ENCODE measurements around the gene ANKH.

DNA sequence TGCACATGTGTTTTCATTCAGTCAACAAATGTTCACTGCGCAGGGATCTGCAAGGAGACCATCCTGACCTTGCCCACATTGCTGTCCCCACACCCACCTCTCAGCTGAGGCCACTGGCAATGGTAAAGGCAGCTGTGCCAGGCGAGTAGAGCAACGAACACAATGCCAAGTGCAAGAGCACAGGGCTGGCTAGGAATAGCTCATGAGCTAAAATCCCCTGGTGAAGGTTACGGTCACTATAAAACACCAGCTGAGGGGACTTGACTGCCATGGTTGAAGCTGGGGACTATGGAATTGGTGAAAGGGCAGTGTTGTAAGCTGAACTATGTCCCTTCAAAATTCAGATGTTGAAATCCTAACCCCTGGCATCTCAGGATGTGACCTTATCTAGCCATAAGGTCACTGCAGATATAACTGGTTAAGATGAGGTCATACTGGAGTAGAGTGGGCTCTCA lies 111.0 kb downstream of the ANKH start:
- TF ChIP-seq EZH2 (IDR thresholded peaks at IDR 0.05; ENCODE audit: borderline replicate concordance, control insufficient read depth, low read depth, low read length), result no peak
- no peak for TF ChIP-seq ATF7 (IDR thresholded peaks at IDR 0.05; ENCODE audit: low read depth)
- TF ChIP-seq, protein P1, sequence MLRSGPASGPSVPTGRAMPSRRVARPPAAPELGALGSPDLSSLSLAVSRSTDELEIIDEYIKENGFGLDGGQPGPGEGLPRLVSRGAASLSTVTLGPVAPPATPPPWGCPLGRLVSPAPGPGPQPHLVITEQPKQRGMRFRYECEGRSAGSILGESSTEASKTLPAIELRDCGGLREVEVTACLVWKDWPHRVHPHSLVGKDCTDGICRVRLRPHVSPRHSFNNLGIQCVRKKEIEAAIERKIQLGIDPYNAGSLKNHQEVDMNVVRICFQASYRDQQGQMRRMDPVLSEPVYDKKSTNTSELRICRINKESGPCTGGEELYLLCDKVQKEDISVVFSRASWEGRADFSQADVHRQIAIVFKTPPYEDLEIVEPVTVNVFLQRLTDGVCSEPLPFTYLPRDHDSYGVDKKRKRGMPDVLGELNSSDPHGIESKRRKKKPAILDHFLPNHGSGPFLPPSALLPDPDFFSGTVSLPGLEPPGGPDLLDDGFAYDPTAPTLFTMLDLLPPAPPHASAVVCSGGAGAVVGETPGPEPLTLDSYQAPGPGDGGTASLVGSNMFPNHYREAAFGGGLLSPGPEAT (IDR thresholded peaks at IDR 0.05; ENCODE audit: low read depth), result no peak
- TF ChIP-seq KLF5 (IDR thresholded peaks at IDR 0.05; ENCODE audit: partially characterized antibody), result no peak
- no peak for TF ChIP-seq HDGF (IDR thresholded peaks at IDR 0.05)
- no peak for TF ChIP-seq SIN3A (IDR thresholded peaks at IDR 0.05; ENCODE audit: low read depth, low read length)
- TF ChIP-seq JUNB (IDR thresholded peaks at IDR 0.05), result no peak

All from GM12878 (cell line).